Neural cell (in vitro differentiated cells): ENCODE measurements around the gene LRMDA. TPM values are rescaled to one million over a fixed set of nuclear protein-coding genes. Genes with fewer than 3 reads are reported as not detected.

Experiments used
- H2AFZ ChIP-seq: fragments of 200-600, 300-800 bp; sonication (generic), shearing (Covaris generic); 2 replicates; pipeline ENCODE4 v1.6.0; 2014; ENCODE audit warnings: low read depth, mild to moderate bottlenecking, antibody characterized with exemption, low read length, moderate library complexity
- H3F3A ChIP-seq: fragments of 200-600 bp; shearing (Covaris generic); 2 replicates; pipeline ENCODE4 v1.6.1; 2016; ENCODE audit warnings: mild to moderate bottlenecking, moderate library complexity, mixed read lengths, antibody characterized with exemption, low read length; ENCODE audit not compliant: insufficient read depth, poor library complexity, severe bottlenecking
- H3K27ac ChIP-seq: fragments of 200-600, 300-800 bp; sonication (generic), shearing (Covaris generic); 2 replicates; pipeline ENCODE4 v1.5.1; 2014; ENCODE audit warnings: mild to moderate bottlenecking, low read length, moderate library complexity
- H3K27me3 ChIP-seq: fragments of 300-800, 200-600 bp; sonication (generic), shearing (Covaris generic); 2 replicates; pipeline ENCODE4 v1.6.0; 2014; ENCODE audit warnings: mild to moderate bottlenecking, low read depth, low read length, moderate library complexity; ENCODE audit not compliant: insufficient read depth
- H3K36me3 ChIP-seq: fragments of 300-800, 200-600 bp; sonication (generic), shearing (Covaris generic); 2 replicates; pipeline ENCODE4 v1.5.1; 2014; ENCODE audit warnings: mild to moderate bottlenecking, antibody characterized with exemption, low read length, moderate library complexity; ENCODE audit not compliant: insufficient read depth
- H3K4me2 ChIP-seq: fragments of 300-800, 200-600 bp; sonication (generic), shearing (Covaris generic); 2 replicates; pipeline ENCODE4 v1.6.0; 2014; ENCODE audit warnings: mild to moderate bottlenecking, low read length
- H3K4me3 ChIP-seq: fragments of 300-800, 200-600 bp; sonication (generic), shearing (Covaris generic); 2 replicates; pipeline ENCODE4 v1.5.1; 2014; ENCODE audit warnings: mild to moderate bottlenecking, low read length, moderate library complexity
- H3K79me2 ChIP-seq: fragments of 200-600 bp; shearing (Covaris generic); replicated peaks from 2 replicates; pipeline ENCODE4 v1.6.0; 2014; ENCODE audit warnings: mild to moderate bottlenecking, low read length, moderate library complexity; ENCODE audit not compliant: insufficient read depth
- H3K9ac ChIP-seq: fragments of 300-800, 200-600 bp; sonication (generic), shearing (Covaris generic); 2 replicates; pipeline ENCODE4 v1.6.1; 2016; ENCODE audit warnings: mild to moderate bottlenecking, low read length, mixed read lengths
- H3K9me2 ChIP-seq: fragments of 200-600 bp; shearing (Covaris generic); 2 replicates; pipeline ENCODE4 v1.6.1; 2016; ENCODE audit warnings: mild to moderate bottlenecking, low read length, mixed read lengths; ENCODE audit not compliant: insufficient read depth
- H3K9me3 ChIP-seq: fragments of 200-600, 300-800 bp; sonication (generic), shearing (Covaris generic); 2 replicates; pipeline ENCODE4 v1.6.1; 2016; ENCODE audit warnings: mild to moderate bottlenecking, mixed run types, low read length, moderate library complexity, mixed read lengths
- H4K20me1 ChIP-seq: fragments of 200-600 bp; shearing (Covaris generic); 2 replicates; pipeline ENCODE4 v1.6.1; 2016; ENCODE audit warnings: mild to moderate bottlenecking, mixed run types; ENCODE audit not compliant: insufficient read depth
- EP300 ChIP-seq: fragments of 450-650 bp; conservative IDR thresholded peaks from 2 replicates; pipeline ENCODE4 v1.6.1; 2014; ENCODE audit warnings: antibody characterized with exemption, mild to moderate bottlenecking, moderate library complexity; ENCODE audit not compliant: poor library complexity, severe bottlenecking
- EZH2 ChIP-seq: fragments of 200-600, 300-800 bp; shearing (Covaris generic), sonication (generic); IDR thresholded peaks from 2 replicates; pipeline ENCODE4 v1.6.1; 2014; ENCODE audit warnings: antibody characterized with exemption, low read length, borderline replicate concordance, mild to moderate bottlenecking; ENCODE audit not compliant: insufficient read depth, poor library complexity, severe bottlenecking
- MXI1 ChIP-seq: fragments of 450-650 bp; conservative IDR thresholded peaks from 2 replicates; pipeline ENCODE4 v1.6.1; 2014; ENCODE audit warnings: antibody characterized with exemption, mild to moderate bottlenecking; ENCODE audit not compliant: poor library complexity, severe bottlenecking
- POLR2AphosphoS5 ChIP-seq: IDR thresholded peaks from 2 replicates; pipeline ENCODE4 v1.6.1; 2012
- RAD21 ChIP-seq: fragments of 450-650 bp; conservative IDR thresholded peaks from 2 replicates; pipeline ENCODE4 v1.6.1; 2014; ENCODE audit warnings: antibody characterized with exemption, mild to moderate bottlenecking, moderate library complexity
- SMC3 ChIP-seq: fragments of 450-650 bp; conservative IDR thresholded peaks from 2 replicates; pipeline ENCODE4 v1.6.1; 2014; ENCODE audit warnings: antibody characterized with exemption, mild to moderate bottlenecking, moderate library complexity; ENCODE audit not compliant: poor library complexity
- TAF1 ChIP-seq: IDR thresholded peaks from 2 replicates; pipeline ENCODE4 v1.6.1; 2012; ENCODE audit warnings: low read depth
- polyA plus RNA-seq: library from polyadenylated mRNA; depleted of rRNA; stranded (reverse); fragments of >200 nt; gene quantifications from 2 replicates; pipeline ENCODE4 v1.2.3, GENCODE V29; 2014
- TF ChIP-seq, protein P1 (sequence below): IDR thresholded peaks from 2 replicates; pipeline ENCODE4 v1.6.1; 2012; ENCODE audit warnings: borderline replicate concordance
- TF ChIP-seq, protein P2 (sequence below): fragments of 450-650 bp; IDR thresholded peaks from 2 replicates; pipeline ENCODE4 v1.5.1; 2014; ENCODE audit warnings: antibody characterized with exemption, mild to moderate bottlenecking, moderate library complexity; ENCODE audit not compliant: poor library complexity, severe bottlenecking

The LRMDA gene
- polyA plus RNA-seq, 1 donor from 2014 or later = 5.6 TPM

DNA sequence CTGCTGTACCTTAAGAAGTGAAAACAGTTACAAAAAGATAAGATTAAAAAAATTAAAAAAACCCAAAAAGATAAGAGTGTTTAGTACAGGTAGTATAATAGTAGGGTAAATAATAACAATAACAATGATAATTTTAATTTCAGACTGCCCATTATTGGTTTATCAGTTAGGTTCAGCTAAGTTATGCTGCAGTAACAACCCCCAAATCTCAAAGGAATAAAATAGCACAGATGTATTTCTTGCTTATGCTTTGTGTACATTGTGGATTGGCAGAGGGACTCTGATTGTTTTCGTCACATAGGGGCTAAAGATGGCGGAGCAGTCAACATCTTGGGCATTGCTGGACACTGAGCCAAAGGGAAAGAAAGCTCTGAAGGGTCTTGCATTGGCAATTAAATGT, 264.6 kb downstream of the LRMDA start:
- Histone ChIP-seq H3K4me3 (no peak overlapping the region), H3F3A (no peaks in the 10 kb centered on the region), H3K9me2 (no peaks in the 10 kb centered on the region), H4K20me1 (no peaks in the 10 kb centered on the region), H3K27ac (no peak overlapping the region), H3K79me2 (no peaks in the 10 kb centered on the region), H2AFZ (no peak overlapping the region), H3K27me3 (no peaks in the 10 kb centered on the region), H3K36me3 (no peaks in the 10 kb centered on the region), H3K4me2 (no peak overlapping the region), H3K9ac (no peak overlapping the region), H3K9me3 (no peaks in the 10 kb centered on the region)
- TF ChIP-seq EZH2 = no peak

DNA sequence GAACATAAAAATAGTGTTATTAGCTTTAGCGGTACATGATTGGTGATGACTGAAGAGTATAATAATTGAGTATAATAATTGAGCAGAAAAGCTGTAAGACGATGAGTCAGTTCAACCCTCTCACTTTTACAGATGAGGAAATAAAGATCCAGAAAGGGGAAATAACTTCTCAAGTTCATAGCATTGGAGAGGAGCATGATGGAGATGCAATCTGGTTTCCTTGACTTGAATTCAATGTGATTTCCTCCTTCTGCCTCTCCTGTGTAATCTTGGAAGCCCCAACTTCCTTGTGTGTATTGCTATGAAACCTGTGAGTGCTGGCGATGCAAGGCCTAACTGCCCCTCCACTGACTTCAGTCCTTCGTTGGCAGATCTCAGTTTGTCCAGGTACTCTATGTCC, 265.1 kb downstream of the LRMDA start:
- no peak overlapping the region for H3K9ac ChIP-seq
- TF ChIP-seq SMC3 = no peak
- TF ChIP-seq MXI1 = no peak
- TF ChIP-seq, protein P1, sequence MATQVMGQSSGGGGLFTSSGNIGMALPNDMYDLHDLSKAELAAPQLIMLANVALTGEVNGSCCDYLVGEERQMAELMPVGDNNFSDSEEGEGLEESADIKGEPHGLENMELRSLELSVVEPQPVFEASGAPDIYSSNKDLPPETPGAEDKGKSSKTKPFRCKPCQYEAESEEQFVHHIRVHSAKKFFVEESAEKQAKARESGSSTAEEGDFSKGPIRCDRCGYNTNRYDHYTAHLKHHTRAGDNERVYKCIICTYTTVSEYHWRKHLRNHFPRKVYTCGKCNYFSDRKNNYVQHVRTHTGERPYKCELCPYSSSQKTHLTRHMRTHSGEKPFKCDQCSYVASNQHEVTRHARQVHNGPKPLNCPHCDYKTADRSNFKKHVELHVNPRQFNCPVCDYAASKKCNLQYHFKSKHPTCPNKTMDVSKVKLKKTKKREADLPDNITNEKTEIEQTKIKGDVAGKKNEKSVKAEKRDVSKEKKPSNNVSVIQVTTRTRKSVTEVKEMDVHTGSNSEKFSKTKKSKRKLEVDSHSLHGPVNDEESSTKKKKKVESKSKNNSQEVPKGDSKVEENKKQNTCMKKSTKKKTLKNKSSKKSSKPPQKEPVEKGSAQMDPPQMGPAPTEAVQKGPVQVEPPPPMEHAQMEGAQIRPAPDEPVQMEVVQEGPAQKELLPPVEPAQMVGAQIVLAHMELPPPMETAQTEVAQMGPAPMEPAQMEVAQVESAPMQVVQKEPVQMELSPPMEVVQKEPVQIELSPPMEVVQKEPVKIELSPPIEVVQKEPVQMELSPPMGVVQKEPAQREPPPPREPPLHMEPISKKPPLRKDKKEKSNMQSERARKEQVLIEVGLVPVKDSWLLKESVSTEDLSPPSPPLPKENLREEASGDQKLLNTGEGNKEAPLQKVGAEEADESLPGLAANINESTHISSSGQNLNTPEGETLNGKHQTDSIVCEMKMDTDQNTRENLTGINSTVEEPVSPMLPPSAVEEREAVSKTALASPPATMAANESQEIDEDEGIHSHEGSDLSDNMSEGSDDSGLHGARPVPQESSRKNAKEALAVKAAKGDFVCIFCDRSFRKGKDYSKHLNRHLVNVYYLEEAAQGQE = no peak
- no peak for TF ChIP-seq POLR2AphosphoS5
- TF ChIP-seq, protein P2, sequence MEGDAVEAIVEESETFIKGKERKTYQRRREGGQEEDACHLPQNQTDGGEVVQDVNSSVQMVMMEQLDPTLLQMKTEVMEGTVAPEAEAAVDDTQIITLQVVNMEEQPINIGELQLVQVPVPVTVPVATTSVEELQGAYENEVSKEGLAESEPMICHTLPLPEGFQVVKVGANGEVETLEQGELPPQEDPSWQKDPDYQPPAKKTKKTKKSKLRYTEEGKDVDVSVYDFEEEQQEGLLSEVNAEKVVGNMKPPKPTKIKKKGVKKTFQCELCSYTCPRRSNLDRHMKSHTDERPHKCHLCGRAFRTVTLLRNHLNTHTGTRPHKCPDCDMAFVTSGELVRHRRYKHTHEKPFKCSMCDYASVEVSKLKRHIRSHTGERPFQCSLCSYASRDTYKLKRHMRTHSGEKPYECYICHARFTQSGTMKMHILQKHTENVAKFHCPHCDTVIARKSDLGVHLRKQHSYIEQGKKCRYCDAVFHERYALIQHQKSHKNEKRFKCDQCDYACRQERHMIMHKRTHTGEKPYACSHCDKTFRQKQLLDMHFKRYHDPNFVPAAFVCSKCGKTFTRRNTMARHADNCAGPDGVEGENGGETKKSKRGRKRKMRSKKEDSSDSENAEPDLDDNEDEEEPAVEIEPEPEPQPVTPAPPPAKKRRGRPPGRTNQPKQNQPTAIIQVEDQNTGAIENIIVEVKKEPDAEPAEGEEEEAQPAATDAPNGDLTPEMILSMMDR = no peak
- TF ChIP-seq EP300 = no peak
- no peak for TF ChIP-seq EZH2
- no peak for TF ChIP-seq RAD21
- TF ChIP-seq TAF1 = no peak
- H3K4me2 ChIP-seq = no peak overlapping the region
- H3K36me3 ChIP-seq = no peaks in the 10 kb centered on the region
- H3K9me2 ChIP-seq = no peaks in the 10 kb centered on the region
- no peaks in the 10 kb centered on the region for H3K27me3 ChIP-seq
- H3K79me2 ChIP-seq = no peaks in the 10 kb centered on the region
- H2AFZ ChIP-seq = no peak overlapping the region
- H3K4me3 ChIP-seq = no peak overlapping the region
- no peaks in the 10 kb centered on the region for H3K9me3 ChIP-seq
- H3F3A ChIP-seq = no peaks in the 10 kb centered on the region
- H4K20me1 ChIP-seq = no peaks in the 10 kb centered on the region
- H3K27ac ChIP-seq = no peak overlapping the region

DNA sequence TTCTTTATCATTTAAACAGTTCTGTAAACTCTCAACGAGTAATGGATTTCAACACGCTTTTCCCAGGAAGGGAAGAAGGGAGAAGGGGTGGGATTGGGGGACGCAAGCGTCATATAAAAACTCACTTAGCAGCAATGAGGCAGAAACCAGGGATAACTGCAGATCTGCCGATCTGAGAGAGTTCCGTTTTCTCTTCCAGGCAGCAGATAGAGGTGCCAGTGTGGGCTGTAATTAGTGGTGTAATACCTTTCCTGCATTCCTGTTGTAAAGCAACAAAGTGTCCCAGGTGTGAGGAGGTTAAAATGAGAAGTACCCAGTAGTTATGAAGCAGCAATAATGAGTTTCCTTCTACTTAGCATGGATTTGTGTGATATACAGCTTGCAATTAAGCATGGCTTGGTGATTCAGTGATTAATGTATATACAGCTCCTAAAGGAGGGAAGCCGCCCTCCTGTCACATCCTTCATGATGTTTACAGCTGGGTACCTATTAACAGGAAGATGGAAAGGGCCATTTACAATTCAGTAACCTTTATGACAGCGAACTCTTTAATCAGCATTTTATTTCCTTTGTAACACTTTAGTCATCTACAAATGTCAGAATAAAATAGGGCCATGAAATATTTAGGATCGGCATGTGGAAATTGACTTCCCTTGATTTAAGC, 271.9 kb downstream of the LRMDA start:
- Histone ChIP-seq H3K4me3 (peak overlapping the region; percentile 1), H2AFZ (no peak overlapping the region), H3K27ac (peak overlapping the region; percentile 29), H4K20me1 (no peaks in the 10 kb centered on the region), H3K9ac (no peak overlapping the region), H3F3A (peaks cover 3% of the 10 kb centered on the region), H3K27me3 (no peaks in the 10 kb centered on the region), H3K79me2 (no peaks in the 10 kb centered on the region), H3K9me2 (no peaks in the 10 kb centered on the region), H3K4me2 (no peak overlapping the region), H3K36me3 (no peaks in the 10 kb centered on the region), H3K9me3 (no peaks in the 10 kb centered on the region)
- no peak for TF ChIP-seq MXI1
- TF ChIP-seq, protein P1 = peak; percentile 24
- peak; percentile 18 for TF ChIP-seq POLR2AphosphoS5
